ENCODE measurements around the gene LRRIQ1.

The LRRIQ1 gene

DNA sequence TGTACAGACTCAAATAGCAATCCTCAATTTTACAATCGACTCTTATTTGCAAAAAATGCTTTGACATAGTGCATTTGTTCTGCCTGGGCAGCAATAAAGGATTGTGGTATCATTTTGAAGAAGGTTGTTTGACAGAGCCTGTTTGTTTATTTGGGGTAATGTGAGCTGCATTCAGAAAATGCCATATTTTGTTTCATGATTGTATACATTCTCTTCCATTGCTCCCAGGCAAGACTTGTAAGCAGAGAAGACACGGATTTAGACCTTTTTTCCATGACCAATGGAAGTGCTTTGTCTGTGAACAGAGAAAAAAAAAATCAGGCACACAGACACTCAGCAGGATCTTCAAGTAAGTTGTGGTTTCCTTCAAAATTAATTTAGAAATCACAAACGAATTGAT is 208.4 kb downstream of the LRRIQ1 start:
- H3K4me3 ChIP-seq (ENCODE audit: low read depth, low read length) = no peak overlapping the region
- TF ChIP-seq, protein P1, sequence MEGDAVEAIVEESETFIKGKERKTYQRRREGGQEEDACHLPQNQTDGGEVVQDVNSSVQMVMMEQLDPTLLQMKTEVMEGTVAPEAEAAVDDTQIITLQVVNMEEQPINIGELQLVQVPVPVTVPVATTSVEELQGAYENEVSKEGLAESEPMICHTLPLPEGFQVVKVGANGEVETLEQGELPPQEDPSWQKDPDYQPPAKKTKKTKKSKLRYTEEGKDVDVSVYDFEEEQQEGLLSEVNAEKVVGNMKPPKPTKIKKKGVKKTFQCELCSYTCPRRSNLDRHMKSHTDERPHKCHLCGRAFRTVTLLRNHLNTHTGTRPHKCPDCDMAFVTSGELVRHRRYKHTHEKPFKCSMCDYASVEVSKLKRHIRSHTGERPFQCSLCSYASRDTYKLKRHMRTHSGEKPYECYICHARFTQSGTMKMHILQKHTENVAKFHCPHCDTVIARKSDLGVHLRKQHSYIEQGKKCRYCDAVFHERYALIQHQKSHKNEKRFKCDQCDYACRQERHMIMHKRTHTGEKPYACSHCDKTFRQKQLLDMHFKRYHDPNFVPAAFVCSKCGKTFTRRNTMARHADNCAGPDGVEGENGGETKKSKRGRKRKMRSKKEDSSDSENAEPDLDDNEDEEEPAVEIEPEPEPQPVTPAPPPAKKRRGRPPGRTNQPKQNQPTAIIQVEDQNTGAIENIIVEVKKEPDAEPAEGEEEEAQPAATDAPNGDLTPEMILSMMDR (IDR thresholded peaks at IDR 0.05; ENCODE audit: low read depth, low read length) = no peak

DNA sequence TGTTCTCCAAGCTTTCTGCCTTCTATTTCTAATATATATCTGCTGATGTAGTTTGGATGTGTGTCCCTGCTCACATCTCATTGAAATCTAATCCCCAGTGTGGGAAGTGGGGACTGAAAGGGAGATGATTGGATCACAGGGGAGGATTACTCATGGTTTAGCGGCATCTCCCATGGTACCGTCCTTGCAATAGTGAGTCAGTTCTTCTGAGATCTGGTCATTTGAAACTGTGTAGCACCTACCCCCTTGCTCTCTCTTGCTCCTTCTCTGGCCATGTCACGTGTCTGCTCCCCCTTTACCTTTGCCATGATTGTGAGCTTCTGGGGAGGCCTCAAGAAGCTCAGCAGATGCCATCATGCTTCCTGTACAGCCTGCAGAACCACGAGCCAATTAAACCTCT is 217.7 kb downstream of the LRRIQ1 start:
- TF ChIP-seq, protein P1 (IDR thresholded peaks at IDR 0.05; ENCODE audit: low read depth, low read length) = no peak
- no peak overlapping the region for H3K4me3 ChIP-seq (ENCODE audit: low read depth, low read length)

DNA sequence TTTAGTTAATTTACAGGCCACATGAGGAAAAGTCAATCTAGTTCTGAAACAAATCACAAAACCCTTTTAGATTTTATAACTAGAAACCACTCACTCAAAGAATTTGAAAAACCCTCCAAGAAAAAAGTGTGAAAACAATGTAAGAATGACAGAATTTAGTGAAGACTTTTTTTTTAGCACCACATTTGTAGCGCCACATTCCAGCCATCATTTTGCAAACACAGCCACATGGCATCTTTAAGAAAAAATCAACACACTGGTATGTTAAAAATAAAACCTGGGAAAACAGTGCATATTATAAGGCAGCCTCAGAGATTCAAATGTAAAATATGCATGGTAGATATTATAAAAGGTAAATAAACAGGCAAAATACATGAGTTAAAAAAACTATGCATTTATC is 221.5 kb downstream of the LRRIQ1 start:
- TF ChIP-seq, protein P1 (IDR thresholded peaks at IDR 0.05; ENCODE audit: low read depth, low read length) = no peak
- no peak overlapping the region for H3K4me3 ChIP-seq (ENCODE audit: low read depth, low read length)

DNA sequence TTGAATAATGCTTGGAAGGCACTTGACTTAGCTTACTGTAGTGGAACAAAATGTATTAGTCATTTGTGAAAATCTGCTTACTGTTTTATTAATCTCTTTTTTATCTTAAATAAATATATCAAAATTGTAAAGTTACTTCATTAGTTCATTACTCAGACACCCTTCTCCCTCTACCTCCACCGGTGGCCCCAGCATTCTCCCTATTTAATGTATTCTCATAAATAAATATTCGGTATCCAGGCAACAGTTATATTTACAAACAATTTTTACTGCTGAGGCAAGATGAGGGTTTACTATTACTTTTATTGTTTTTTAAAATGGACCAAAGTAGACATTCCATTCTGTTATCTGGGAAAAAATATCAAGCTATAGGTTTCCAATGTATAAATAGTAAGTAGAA is 224.3 kb downstream of the LRRIQ1 start:
- no peak overlapping the region for H3K4me3 ChIP-seq (ENCODE audit: low read depth, low read length)
- TF ChIP-seq, protein P1 (IDR thresholded peaks at IDR 0.05; ENCODE audit: low read depth, low read length) = no peak

DNA sequence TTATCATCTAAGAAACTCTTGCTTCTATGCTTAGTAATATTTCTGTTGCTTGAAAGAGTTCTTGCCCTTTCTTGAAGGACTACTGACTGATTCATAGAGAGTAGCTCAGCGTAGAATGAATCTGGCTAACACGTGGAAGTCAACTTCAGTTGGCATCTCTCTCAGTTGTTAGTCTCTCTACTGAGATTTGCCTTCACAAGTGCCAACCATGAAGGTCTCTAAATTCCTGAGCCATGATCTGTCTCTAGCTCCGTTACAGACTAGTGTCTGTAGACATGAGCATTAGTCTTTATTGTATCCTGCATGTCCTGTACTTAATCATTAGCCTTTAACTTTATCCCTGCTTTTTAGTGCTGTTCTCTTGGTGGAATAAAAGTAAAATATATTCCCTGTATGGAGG is 224.7 kb downstream of the LRRIQ1 start:
- TF ChIP-seq, protein P1 (IDR thresholded peaks at IDR 0.05; ENCODE audit: low read depth, low read length) = no peak
- no peak overlapping the region for H3K4me3 ChIP-seq (ENCODE audit: low read depth, low read length)

DNA sequence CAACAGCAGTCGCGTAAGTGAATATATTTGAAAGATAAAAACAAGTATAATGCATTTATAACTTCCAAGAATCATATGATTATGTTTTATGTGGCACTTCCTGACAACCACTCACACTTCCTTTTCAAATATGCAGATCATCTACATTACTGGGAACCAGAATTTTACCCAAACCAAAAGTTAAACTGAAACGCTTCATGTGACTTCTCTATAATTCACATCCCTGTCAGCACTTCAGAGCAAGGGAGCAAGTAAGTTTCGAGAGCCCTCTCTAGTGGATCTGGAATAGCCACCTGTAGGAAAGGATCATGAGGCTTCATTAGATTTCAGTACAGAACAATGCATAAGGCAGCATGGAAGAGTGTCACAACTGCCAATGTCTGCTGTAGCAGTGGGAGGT is 230.2 kb downstream of the LRRIQ1 start:
- TF ChIP-seq, protein P1 (IDR thresholded peaks at IDR 0.05; ENCODE audit: low read depth, low read length) = no peak
- H3K4me3 ChIP-seq (ENCODE audit: low read depth, low read length) = no peak overlapping the region

DNA sequence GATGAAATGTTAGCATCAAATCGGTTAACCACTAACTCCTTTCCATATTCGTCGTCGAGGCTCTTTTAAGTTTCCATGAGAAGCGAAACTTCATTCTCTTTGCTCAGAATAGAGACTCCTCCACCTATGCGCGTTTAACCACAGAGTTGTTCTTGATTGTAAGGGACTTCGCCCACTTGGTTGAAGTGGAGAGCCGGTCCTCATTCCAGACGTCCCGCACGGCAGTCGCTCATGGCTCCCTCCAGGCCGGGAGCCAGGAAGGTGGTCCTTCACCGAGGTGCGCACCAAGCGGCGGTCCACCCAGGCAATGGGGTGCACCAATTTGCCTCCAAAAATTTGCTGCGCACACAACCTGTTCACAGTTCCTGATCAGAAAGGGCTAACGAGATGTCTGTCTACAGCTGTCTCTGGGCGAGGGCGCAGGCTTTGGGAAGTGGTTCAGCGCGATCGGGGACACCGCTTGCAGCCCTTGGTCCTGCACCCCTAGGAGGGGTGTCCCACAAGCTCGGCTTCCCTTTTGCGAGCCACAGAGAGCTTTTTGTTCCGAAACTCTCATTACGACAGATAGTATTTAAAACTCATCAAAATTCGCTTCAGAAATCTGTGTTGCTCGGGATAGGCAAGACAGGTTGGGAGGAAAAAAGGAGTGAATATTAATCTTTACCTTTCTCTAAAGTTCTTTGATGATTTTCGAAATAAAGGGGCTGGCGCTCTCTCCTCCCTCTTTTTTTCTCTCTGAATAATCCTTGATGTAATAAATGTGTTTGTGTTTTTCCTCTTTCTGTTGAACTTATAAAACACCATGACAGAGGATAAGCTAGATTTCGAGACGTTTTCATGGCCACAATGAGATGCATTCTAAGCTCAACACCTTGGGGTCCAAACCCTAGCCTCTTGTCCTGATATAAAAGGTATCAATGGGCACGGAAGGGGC is 237.5 kb downstream of the LRRIQ1 start:
- no peak overlapping the region for H3K4me3 ChIP-seq (ENCODE audit: low read depth, low read length)
- TF ChIP-seq, protein P1 (IDR thresholded peaks at IDR 0.05; ENCODE audit: low read depth, low read length) = no peak

Measured in WI38 (cell line).